ENCODE results near the gene HID1. TPM values are rescaled to one million over a fixed set of nuclear protein-coding genes. Genes with fewer than 3 reads are reported as not detected.
"Not testable (repeated sequence)": the region's sequence is repeated elsewhere in the genome, so short reads cannot be mapped to it uniquely, and the experiment has no call there.

The HID1 gene
- total and polyA plus RNA-seq, 5 experiments from 2014 or later = 4.2 to 15.0 (median 6.9) TPM

GRCh38 chr17:74978240-74978639 lies 5.7 kb upstream of the HID1 start:
- POLR2A ChIA-PET = no interaction called here
- no peak for DNase-seq
- Mint-ChIP-seq H3K27ac (no peak overlapping the region), H3K4me3 (no peak overlapping the region), H3K27me3 (peaks cover 0 to 18% (median 0%) of the 10 kb centered on the region in 5 donors), H3K36me3 (no peaks in the 10 kb centered on the region), H3K9me3 (no peaks in the 10 kb centered on the region), H3K4me1 (peaks cover 4 to 25% (median 19%) of the 10 kb centered on the region in 4 donors)
- ATAC-seq = no peak

GRCh38 chr17:74977802-74978201 lies 5.2 kb upstream of the HID1 start:
- ATAC-seq (no peak), DNase-seq (no peak)
- H3K9me3 Mint-ChIP-seq = no peaks in the 10 kb centered on the region
- H3K36me3 Mint-ChIP-seq = no peaks in the 10 kb centered on the region
- POLR2A ChIA-PET = no interaction called here
- H3K4me3 Mint-ChIP-seq = no peak overlapping the region
- H3K27me3 Mint-ChIP-seq = peaks cover 0 to 22% (median 0%) of the 10 kb centered on the region in 5 donors
- H3K4me1 Mint-ChIP-seq = peaks cover 7 to 30% (median 23%) of the 10 kb centered on the region in 4 donors
- no peak overlapping the region for H3K27ac Mint-ChIP-seq

- peaks cover 0 to 22% (median 0%) of the 10 kb centered on the region in 5 donors for H3K27me3 Mint-ChIP-seq
- no peak for ATAC-seq
- DNase-seq = no peak
- peaks cover 3 to 23% (median 17%) of the 10 kb centered on the region in 4 donors for H3K4me1 Mint-ChIP-seq
- H3K9me3 Mint-ChIP-seq = no peaks in the 10 kb centered on the region
- POLR2A ChIA-PET = no interaction called here
- H3K27ac Mint-ChIP-seq = no peak overlapping the region
- H3K36me3 Mint-ChIP-seq = no peaks in the 10 kb centered on the region
- H3K4me3 Mint-ChIP-seq = no peak overlapping the region
These were observed 3.4 kb upstream of the HID1 start for GRCh38 chr17:74975943-74976342.

- Mint-ChIP-seq H3K4me1 (peaks cover 4 to 17% (median 14%) of the 10 kb centered on the region in 4 donors), H3K36me3 (no peaks in the 10 kb centered on the region), H3K9me3 (no peaks in the 10 kb centered on the region), H3K27ac (peak overlapping the region; percentile 52 to 94 (median 81)), H3K4me3 (peak overlapping the region; percentile 77 to 95 (median 88)), H3K27me3 (peaks cover 0 to 17% (median 0%) of the 10 kb centered on the region in 5 donors)
- POLR2A ChIA-PET = interaction anchor here (1.0 to 3.0 kb wide), 8 partner anchors 10 to 81 kb away, joined by 3 to 16 read pairs (median 5); partner anchors contain the start of genes ATP5PD, CDR2L, KCTD2 and MRPL58
- DNase-seq (no peak), ATAC-seq (no peak)
These were observed 392 bp upstream of the HID1 start for GRCh38 chr17:74972973-74973328.

- Mint-ChIP-seq H3K36me3 (no peaks in the 10 kb centered on the region), H3K27me3 (peaks cover 0 to 14% (median 0%) of the 10 kb centered on the region in 5 donors), H3K9me3 (no peaks in the 10 kb centered on the region), H3K4me3 (peak overlapping the region in 9 of 10 donors; percentile 26 to 95 (median 73)), H3K4me1 (peaks cover 4 to 17% (median 14%) of the 10 kb centered on the region in 4 donors), H3K27ac (peak overlapping the region in 2 of 10 donors; percentile 46 to 56)
- no peak for DNase-seq
- POLR2A ChIA-PET = interaction anchor here (1.2 to 3.0 kb wide), 8 partner anchors 10 to 140 kb away, joined by 4 to 16 read pairs (median 7); partner anchors contain the start of genes CDR2L, KCTD2 and MRPL58
- ATAC-seq = no peak
These were observed 785 bp downstream of the HID1 start for GRCh38 chr17:74971842-74972106.

DNA sequence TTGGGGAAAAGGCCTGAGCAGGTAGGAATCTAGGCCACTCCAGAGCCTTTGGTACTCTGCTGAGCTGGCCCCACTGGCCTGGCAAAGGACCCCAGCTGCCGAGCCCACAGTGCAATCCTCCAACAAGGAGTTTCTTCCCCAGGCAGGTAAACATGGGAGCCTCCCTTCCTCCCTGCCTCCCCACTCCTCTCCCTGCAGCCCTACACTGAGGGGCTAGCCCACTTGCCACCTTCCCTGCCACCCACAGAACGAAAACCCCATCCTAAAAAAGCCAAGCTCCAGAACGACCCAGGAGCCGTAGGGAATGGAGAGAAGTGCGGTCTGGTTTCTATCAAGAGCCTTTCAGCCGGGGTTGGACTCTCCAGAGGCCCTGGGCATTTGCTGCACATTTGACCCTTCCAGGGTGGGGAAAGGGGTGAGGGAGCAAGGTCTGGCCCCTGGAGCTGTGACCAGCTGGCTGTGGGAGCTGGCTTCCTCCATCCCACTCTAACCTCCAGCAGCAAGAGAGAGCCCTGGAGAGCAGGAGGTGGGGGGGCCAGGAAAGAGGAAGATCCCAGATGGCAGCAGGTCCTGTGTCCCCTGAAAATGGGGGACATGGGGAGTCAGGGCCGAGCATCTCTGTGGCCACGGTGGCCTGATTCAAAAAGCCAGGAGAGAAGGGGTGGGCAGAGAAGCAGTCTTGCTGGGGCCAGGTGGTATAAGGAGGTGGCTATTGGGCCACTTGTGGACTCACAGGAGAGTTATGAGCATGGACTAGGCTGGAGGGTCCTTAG lies 1.3 kb downstream of the HID1 start:
- Mint-ChIP-seq H3K4me1 (peaks cover 4 to 17% (median 14%) of the 10 kb centered on the region in 4 donors), H3K9me3 (no peaks in the 10 kb centered on the region), H3K4me3 (peak overlapping the region; percentile 26 to 95 (median 72)), H3K36me3 (no peaks in the 10 kb centered on the region), H3K27me3 (peaks cover 0 to 13% (median 0%) of the 10 kb centered on the region in 5 donors), H3K27ac (peak overlapping the region in 4 of 10 donors; percentile 31 to 82 (median 50))
- no peak for ATAC-seq
- POLR2A ChIA-PET = interaction anchor here (1.1 to 3.0 kb wide), 9 partner anchors 9 to 141 kb away, joined by 3 to 16 read pairs (median 7); partner anchors contain the start of genes CDR2L, KCTD2 and MRPL58
- no peak for DNase-seq

- POLR2A ChIA-PET = interaction anchor here (0.6 to 1.1 kb wide), 2 partner anchors 25 to 42 kb away, joined by 3 read pairs; partner anchors contain the start of gene MRPL58
- Mint-ChIP-seq H3K9me3 (no peaks in the 10 kb centered on the region), H3K36me3 (no peaks in the 10 kb centered on the region), H3K27ac (no peak overlapping the region), H3K27me3 (peaks cover 0 to 10% (median 0%) of the 10 kb centered on the region in 5 donors), H3K4me3 (peak overlapping the region in 9 of 10 donors; percentile 8 to 92 (median 50)), H3K4me1 (peaks cover 5 to 17% (median 14%) of the 10 kb centered on the region in 4 donors)
- ATAC-seq (no peak), DNase-seq (no peak)
These were observed 2.2 kb downstream of the HID1 start for GRCh38 chr17:74970395-74970794.

GRCh38 chr17:74969501-74969900 lies 3.1 kb downstream of the HID1 start:
- DNase-seq, H3K9me3 Mint-ChIP-seq, H3K27me3 Mint-ChIP-seq, H3K36me3 Mint-ChIP-seq, H3K27ac Mint-ChIP-seq, ATAC-seq: not testable (repeated sequence)
- POLR2A ChIA-PET = interaction anchor here (0.6 to 1.1 kb wide), 2 partner anchors 18 to 74 kb away, joined by 3 read pairs; partner anchors contain the start of gene CDR2L
- Mint-ChIP-seq H3K4me3 (peak overlapping the region in 1 of 10 donors; percentile 33), H3K4me1 (peaks cover 10 to 17% (median 14%) of the 10 kb centered on the region in 4 donors)

DNA sequence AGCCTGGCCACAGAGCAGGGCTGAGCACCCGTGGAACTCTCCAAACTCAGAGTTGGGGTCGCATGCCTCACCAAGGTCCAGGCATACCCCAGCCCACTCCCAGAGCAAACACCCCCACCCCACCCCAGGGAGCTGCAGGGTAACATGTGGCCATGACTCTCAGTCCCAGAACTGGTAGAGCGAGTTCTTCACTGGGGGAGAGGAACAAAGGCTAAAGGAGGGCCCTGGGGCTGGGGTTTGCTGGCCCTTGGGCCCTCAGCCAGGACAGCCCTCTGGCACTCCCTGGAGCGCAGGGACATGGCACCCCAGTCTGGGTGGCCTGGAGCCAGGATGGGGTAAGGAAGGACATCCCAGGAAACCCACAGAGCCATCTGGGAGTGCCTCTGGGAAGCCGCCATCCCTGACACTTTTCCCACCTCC lies 4.2 kb downstream of the HID1 start:
- Mint-ChIP-seq H3K4me1 (peaks cover 10 to 17% (median 14%) of the 10 kb centered on the region in 4 donors), H3K27me3 (peaks cover 0 to 5% (median 0%) of the 10 kb centered on the region in 5 donors), H3K27ac (peak overlapping the region in 1 of 10 donors; percentile 53), H3K9me3 (no peaks in the 10 kb centered on the region), H3K36me3 (no peaks in the 10 kb centered on the region), H3K4me3 (peak overlapping the region in 1 of 10 donors; percentile 20)
- DNase-seq (peak in 1 of 10 donors; percentile 46), ATAC-seq (no peak)
- POLR2A ChIA-PET = interaction anchor here (0.6 to 1.1 kb wide), 3 partner anchors 19 to 68 kb away, joined by 3 to 4 read pairs (median 3); partner anchors contain the start of gene CDR2L

- no peaks in the 10 kb centered on the region for H3K27me3 Mint-ChIP-seq
- peaks cover 3 to 8% (median 4%) of the 10 kb centered on the region in 4 donors for H3K4me1 Mint-ChIP-seq
- H3K36me3 Mint-ChIP-seq = no peaks in the 10 kb centered on the region
- POLR2A ChIA-PET = no interaction called here
- no peak overlapping the region for H3K4me3 Mint-ChIP-seq
- no peak for ATAC-seq
- no peaks in the 10 kb centered on the region for H3K9me3 Mint-ChIP-seq
- DNase-seq = peak in 1 of 10 donors; percentile 32
- peak overlapping the region in 2 of 10 donors; percentile 12 to 62 for H3K27ac Mint-ChIP-seq
These were observed 7.5 kb downstream of the HID1 start for GRCh38 chr17:74964988-74965622.

- DNase-seq (peak in 1 of 10 donors; percentile 9), ATAC-seq (no peak)
- H3K27ac Mint-ChIP-seq = no peak overlapping the region
- H3K36me3 Mint-ChIP-seq = no peaks in the 10 kb centered on the region
- no peaks in the 10 kb centered on the region for H3K27me3 Mint-ChIP-seq
- POLR2A ChIA-PET = no interaction called here
- H3K4me3 Mint-ChIP-seq = no peak overlapping the region
- H3K9me3 Mint-ChIP-seq = no peaks in the 10 kb centered on the region
- peaks cover 3 to 8% (median 4%) of the 10 kb centered on the region in 4 donors for H3K4me1 Mint-ChIP-seq
These were observed 8.3 kb downstream of the HID1 start for GRCh38 chr17:74964246-74964761.

- POLR2A ChIA-PET = no interaction called here
- H3K27ac Mint-ChIP-seq = no peak overlapping the region
- no peaks in the 10 kb centered on the region for H3K27me3 Mint-ChIP-seq
- H3K36me3 Mint-ChIP-seq = no peaks in the 10 kb centered on the region
- H3K4me3 Mint-ChIP-seq = no peak overlapping the region
- no peaks in the 10 kb centered on the region for H3K9me3 Mint-ChIP-seq
- DNase-seq = peak in 1 of 10 donors; percentile 52
- no peak for ATAC-seq
- H3K4me1 Mint-ChIP-seq = peaks cover 3 to 8% (median 4%) of the 10 kb centered on the region in 4 donors
These were observed 8.9 kb downstream of the HID1 start for GRCh38 chr17:74963656-74964055.

All from naive thymus-derived CD8-positive, alpha-beta T cell (primary cell).